GM21528 (cell line): ENCODE measurements around the gene KYNU.
A peak's percentile ranks its signal among the peaks of the same experiment; 100 is the strongest.
"Not testable (repeated sequence)": the region's sequence is repeated elsewhere in the genome, so short reads cannot be mapped to it uniquely, and the experiment has no call there.

ENCODE experiments used
- ATAC-seq: cut with Tn5 transposase; IDR thresholded peaks from one replicate; pipeline ENCODE4 v1.9.1; 2021; ENCODE audit warnings: mild to moderate bottlenecking, moderate library complexity; ENCODE audit not compliant: unreplicated experiment, low FRiP score

Gene KYNU

DNA sequence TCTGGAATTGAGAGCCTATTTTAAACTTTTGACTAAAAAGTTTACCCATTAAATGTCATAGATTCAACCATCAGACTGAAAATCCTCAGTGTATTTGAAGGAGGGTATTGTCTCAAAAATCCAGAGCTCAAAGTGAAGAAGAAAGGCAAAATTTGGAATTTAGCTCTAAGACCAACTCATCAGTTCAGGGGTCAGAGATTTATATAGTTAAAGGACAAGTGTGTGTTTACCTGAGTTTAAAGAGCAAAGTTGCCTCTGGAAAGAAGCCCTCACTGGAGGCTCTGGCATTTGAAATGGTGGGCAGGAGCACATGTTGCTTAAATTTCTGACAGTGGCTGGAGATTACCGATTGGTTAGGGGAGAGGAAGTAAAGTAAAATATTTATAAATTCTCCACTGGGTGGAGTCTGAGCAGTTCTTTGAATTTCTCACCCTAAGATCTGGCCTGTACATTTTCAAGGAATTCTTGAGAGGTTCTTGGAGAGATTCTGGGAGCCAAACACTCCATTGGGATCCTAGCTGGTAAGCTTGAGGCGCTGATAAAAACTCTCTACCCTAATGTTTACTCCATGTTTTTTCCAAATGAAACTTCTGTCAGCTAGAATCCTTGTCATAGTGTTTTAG, at the start of gene KYNU:
TSS of gene KYNU (plus strand) at position 449 of the 623 bp plus-strand sequence. CDS start 7,704 bp downstream, outside the sequence.
- peak; percentile 59 for ATAC-seq

DNA sequence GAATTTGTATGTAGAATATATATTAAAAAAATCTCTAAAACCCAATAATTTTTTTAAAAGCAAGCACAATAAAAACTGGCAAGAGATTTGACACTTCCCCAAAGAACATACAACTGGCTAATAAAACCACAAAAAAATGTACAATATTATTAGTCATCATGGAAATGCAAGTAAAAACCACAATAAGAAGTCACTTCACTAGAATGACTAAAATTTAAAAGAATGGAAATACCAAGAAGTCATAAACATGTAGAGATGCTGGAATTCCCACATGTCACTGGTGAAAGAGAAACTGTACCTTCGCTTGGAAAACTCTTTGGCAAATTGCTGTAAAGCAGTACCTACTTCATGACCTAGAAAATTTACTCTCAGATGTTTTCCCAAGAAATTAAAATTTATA, 43.4 kb upstream of the KYNU start:
- ATAC-seq, result no peak

DNA sequence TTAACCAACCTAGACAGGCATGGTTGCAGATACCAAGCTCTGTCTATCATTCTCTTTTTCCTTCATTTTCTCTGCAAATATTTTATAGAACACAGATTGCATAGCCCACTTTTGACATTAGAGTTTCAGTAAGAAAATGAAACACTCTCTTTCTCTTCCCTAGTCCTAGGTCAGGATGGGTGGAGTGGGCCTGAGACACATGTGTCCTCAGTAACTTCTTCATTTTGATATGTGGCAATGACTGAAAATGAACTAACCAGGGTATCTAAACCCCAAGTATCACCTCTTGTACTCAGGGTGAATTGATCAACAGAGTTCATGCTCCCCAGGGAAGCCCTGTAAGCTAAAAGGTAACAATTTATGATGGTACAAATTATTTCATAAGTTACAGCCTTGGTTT, 37.0 kb upstream of the KYNU start:
- ATAC-seq, result no peak

DNA sequence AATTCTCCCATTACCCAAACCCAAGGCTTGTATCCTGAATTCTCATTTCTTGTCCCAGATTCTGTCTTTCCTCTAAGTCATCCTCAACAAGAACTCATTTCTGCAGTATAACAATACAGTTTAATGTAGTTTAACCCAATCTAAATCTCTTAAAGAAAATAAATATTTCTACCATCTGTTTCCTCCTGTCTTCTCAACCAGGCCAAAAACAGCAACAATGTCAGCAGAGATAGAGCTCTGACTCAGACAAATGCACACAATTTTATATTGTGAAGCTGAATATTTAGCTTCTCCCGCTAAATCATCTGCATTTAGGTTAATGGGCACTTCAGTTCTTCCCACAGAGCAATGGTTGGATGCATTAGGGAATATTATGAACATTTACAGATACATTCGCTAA, 35.7 kb upstream of the KYNU start:
- ATAC-seq, result no peak

DNA sequence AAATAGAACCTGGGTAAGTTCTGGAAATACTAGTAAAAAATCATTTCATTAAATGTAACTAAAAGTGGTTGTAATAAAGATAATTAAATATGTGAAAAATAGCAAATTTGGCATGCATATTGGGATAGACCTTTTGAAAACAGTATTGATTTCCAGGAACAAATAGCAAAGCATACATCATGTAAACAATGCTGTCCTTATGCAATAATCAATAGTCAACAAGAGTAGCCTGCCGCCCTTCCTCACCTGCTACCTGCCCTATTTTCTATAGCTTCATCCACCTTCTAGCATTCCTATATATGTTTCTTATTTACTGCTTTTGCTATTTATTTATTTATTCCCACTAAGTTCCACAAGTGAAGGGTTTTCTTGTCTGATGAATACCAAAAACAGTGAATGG, 35.1 kb upstream of the KYNU start:
- ATAC-seq, result no peak

DNA sequence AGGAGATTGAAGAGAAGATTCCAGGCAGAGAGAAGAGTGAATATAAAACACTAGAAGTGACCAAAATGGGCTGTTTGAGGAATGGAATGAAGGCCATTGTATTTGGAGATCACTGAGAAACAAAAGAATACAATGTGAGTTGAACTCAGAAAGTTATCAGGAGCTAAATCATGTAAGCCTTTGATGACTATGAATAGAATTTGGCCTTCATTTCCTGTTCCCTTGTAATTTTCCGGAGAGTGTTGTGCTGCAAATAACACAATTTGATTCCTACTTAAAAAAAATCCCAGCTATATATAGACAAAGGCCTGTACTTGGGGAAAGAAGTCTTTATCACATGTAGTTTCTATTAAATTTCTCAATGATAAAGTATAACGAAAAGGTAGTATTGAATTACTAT, 33.7 kb upstream of the KYNU start:
- no peak for ATAC-seq

DNA sequence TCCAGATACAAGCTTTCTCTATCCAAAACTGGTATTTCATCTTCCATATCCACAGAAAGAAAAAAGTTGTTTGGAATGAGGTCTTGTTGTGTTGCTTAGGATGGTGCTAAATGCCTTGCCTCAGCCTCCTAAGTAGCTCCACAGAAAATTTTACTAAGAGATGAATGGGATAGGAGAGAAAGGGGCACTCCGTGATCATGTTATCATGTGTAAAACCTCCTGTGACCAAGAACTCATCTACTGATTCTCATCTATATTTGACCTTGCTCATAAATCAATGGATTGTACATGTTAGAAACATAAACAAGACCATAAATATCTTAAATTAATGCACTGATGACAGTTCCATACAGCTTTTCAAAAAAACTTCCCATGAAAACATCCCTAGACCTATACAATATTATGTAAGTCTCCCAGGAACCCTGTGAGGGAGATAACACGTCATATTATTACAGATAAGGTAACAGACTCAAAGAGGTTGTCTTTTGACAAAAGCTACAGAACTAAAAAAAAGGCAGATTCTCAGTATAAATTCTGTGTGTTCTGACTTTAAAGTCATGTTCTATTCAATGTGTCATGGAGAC, 29.3 kb upstream of the KYNU start:
- ATAC-seq, result no peak

DNA sequence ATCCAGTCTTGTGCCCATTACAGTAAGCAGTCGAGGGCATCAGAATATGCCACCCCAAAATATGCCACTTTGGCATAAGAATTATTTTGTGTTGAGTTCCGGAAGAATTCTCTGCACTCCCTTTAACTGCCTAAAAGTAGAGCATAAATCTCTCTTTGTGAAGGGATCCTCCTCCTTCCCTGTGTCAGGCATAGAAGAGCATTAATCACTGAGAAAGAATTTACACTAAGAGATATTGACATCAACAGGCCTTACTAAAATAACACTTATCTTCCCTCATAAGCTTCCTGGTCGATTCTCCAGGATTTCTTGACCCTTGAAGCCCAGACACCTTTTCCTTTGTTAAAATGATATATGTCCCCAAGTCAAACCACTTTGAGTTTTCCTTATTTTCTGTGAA, 27.6 kb upstream of the KYNU start:
- ATAC-seq, result no peak

DNA sequence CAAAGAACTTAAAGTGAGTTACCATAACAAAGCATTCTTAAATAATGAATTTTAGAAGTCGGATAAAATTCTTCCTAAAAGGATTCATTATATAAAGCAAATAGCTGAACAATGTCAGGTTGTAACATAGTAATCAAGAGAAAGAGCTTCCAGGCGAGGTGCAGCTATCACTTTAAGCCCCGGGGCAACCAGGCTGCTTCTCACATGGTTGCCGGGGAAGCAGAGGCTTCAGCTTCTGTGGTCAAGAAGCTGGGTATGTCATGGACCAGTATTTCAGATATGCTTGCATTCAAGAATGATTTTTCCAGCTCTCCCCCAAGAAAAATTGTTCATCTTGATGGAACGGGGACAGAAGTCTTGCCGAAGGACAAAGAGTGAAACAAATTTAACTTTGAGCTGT, 23.6 kb upstream of the KYNU start:
- no peak for ATAC-seq

DNA sequence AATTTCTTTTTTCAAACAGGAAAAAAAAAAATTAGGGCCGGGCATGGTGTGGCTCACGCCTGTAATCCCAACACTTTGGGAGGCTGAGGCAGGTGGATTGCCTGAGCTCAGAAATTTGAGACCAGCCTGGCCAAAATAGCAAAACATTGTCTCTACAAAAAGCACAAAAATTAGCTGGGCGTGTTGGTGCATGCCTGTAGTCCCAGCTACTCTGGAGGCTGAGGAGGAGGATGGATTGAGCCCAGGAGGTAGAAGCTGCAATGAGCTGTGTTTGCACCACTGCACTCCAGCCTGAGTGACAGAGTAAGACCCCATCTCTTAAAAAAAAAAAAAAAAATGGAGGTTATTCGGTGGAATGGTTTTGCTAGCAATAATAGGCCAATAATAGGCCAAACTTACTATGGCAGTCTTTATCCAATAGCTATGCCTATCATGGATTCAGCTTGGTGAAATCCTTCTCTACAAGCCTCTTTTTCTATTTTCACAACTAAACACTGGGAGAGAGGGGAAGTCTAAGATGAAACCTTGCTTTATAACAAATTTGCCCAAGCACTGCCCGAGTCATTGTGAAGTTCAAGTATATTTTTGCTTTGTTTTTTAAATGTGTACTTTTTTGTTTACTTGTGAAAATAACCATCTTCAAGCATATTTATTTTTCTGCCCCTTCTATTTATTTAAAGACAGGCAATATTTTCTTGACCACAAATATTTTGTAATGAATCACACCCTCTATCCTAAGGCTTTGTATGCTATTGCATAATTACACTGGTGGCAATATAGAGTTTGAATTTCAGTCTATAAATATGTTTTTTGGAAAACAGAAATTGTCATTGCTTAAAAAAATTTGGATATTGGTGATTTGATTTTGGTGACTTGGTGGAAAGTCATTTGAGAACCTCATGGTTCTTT, 20.0 kb upstream of the KYNU start:
- no peak for ATAC-seq

DNA sequence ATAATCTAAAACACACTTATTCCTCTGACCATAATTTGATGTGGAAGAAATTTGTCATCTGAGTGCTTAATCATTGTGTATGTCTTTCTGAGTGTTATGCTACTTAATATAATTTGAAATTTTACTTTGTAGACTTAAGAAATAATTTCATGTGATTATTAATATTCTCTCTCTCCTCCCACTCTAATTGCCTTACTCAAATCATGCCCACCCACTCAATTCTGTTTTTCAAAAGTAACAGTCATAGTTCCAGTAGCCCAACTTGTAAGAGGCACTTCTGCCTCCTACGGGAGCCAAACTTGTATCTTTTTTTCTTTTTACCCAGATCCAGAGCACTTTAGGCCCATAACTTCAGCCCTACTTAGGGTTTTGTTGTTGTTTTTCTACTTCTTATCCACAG, 18.5 kb upstream of the KYNU start:
- ATAC-seq, result no peak

DNA sequence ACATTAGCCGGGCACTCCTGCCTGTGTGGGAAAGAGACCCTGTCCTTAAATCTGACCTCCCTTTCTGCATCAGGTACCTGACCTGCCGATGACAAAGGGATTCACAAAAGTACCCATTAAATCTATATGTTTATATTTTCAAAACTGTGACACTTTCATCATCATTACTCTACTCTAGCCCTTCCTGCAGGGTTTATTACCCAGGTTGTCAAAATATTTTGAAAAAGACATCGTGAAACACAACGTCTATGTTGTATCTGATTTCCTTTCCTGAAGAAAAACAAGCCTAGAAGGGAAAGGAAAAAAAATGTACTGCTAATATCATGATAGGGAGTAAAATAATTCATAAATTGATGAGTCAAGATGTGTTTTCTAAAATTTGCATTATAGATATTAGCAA, 15.2 kb upstream of the KYNU start:
- ATAC-seq, result no peak

DNA sequence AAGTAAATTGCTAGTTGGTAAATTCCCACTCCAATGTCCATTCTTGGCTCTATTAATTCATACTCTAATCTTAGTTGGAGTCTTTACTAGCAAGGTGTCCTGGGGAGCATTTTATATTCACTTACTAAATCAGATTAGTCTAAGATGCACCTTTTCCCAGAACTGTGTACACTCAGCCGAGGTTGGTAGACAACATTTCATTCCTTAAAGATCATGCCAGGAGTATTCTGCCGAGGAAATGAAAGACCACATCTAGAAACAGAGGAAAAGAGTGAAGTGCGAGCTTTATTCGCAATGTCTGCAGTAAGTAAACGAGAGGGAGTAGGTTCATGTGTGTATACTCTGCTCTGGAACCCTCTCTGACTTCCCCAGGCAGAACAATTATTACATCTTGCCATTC, 14.6 kb upstream of the KYNU start:
- ATAC-seq, result no peak

DNA sequence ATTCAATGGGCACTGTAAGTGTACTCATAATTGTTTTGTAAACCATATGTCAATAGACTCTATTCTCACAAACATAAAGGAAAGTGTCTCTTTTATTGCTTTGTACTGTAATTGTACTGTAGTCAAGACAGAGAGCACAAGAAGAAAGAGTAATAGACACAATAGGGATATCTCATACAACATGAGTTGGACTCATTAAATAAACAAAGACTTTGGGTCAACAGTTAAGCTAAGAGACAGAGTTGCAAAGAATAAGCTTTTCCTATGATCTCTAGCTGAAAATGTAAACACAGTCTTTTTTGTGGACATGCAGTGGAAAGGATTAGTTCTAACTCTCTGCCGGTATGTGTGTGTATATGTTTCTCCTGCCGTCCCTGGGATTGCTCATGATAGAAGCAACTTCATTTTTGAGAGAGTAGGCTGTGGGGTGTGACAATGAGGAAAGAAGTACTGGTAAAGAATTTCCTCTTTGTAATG, 13.9 kb upstream of the KYNU start:
- no peak for ATAC-seq

DNA sequence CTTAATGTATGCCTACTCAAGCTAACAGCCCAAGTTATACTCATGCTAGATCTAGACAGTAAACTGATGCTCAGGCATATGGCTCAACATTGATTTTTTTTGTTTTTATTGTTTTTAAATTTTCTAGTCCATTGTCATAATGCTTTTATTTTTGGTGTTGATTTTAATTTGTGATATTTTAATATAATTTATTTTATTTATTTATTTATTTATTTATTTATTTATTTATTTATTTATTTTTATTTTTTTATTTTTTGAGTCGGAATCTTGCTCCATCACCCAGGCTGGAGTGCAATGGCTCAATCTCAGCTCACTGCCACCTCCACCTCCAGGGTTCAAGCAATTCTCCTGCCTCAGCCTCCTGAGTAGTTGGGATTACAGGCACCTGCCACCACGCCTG, 12.9 kb upstream of the KYNU start:
- not testable (repeated sequence) for ATAC-seq

DNA sequence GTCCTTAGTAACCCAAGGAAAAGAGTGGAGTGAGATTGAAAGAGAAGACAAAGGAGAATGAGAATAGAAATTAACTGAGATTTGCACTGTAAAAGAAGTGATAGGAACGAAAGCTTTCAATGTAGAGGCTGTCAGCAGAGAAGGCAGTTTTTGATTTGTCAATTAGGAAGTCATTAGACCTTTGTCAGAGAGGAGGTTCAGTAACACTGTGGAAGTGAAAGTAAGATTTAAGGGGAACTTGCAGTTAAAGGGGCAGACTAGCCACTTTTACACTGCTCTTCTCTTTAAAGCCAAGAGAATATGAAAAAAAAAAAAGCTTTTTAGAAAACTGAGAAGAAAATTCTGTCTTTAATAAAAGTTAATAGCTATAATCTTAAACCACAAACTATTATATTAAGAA, 11.5 kb upstream of the KYNU start:
- ATAC-seq, result peak; percentile 95

DNA sequence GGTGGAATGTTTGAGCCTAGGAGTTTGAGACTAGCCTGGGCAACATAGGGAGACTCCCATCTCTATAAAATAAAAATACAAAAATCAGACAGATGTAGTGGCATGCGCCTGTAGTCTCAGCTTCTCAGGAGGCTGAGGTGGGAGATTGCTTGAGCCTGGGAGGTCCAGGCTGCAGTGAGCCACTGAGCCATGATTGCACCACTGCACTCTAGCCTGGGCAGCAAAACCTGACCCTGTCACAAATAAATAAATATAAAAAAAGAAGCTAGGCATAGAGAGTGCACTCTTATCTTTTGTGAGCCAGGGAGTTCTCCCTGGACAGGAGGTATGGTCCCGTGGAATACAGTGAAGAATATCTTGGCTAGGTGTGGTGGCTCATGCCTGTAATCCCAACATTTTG, 11.0 kb upstream of the KYNU start:
- ATAC-seq, result peak; percentile 29

DNA sequence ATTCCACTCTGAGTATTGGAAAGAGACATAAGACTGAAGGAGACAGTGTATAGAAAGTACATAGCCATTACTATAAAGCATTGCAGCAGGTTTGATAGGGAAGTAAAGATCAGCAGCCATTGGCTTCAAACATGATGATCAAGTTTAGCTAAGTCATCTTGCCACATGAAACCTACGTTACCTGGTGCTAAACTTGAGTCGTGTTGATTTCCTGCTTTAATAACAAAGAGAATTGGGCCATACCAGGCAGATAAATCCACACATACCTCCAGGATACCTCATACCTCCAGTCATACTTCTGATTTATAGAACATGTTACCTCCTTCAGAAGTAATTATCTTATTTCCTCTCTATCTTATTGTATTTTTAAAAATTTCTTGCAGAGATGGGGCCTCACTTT, 10.3 kb upstream of the KYNU start:
- ATAC-seq, result no peak

DNA sequence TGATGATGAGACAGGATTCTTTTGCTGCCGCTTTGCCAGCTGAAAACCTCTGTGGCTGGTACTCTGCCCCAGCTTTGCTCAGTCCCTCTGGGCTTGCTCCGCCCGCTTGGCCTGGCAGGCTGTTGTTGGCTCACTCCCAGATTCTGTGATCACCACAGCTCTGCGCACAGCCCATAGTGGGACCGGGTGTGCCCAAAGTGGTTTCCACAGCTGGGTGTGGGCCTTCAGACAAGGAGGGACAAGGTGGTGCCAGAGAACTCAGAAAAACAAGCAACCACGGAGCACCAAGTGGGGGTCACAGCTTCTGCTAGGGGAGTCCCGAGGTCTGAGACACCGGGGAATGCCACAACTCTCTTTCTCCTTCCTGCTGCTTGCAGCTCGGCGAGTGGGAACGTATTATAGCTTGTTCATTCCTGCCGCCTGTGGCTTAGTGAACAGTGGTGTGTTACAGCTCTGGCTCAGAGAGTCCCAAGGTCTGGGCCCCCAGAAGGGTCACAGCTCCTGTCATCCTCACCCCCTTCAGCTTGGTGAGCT, 9.2 kb upstream of the KYNU start:
- peak; percentile 35 for ATAC-seq

DNA sequence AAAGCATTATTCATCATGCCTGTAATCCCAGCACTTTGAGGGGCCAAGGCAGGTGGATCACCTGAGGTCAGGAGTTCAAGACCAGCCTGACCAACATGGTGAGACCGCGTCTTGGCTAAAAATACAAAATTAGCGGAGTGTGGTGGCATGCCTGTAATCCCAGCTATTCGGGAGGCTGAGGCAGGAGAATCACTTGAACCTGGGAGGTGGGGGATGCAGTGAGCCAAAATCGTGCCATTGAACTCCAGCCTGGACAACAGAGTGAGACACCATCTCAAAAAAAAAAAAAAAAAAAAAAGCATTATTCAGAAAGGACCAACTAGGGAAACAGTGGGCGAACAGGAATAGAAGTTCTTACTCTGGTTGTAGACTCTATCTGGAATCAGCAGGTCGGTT, 8.4 kb upstream of the KYNU start:
- not testable (repeated sequence) for ATAC-seq

DNA sequence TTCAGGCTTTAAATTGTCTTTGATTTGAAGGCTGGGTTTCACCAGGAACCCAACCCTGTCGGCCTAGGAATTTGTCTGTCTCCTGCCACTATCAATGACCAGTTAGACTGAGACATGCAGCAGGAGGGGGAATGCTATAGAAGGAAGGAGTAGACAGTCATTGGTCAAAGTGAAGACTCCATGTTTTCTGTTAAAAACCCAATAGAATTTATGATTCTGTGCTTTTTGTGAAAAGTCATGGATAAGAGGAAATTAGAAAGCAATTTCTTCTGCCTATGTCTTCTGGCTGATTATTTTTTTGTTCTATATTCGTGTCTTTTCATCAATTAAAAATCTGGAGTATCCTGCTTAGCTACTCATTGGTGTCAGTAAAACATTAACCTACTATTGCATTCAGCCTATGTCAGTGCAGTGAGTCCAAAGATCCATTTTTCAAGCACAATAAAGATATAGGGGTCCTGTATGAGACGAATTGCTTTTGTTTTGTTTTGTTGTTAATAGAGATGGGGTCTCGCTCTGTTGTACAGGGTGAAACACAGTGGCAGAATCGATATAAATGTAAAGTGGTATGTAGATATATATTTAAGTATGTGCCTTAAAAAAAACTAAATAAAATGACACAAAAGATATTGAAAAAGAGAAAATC, 7.9 kb upstream of the KYNU start:
- ATAC-seq, result no peak
